ENCODE data around the gene A4GALT.

The A4GALT gene

DNA sequence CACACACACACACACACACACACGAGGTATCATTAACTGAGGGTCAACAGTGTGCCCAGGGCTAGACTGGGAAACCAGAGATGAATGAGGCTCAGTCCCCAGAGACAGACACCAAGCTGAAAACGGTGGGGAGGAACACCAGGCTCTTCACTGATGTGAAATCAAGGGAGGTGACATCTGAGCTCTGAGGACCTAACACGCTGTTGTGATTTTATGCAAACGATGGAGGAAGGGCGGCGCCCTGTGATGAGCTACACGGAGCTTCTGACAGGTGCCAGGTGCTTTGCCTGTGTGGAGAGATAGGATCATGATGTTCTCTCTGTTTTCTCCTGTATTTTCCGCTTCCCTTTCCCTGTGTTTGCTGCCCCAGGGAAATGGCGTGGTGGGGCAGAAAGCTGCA is 65.0 kb downstream of the A4GALT start:
- H4K20me1 ChIP-seq (ENCODE audit: low read depth, low read length), result no peaks in the 10 kb centered on the region
- H3K79me2 ChIP-seq (ENCODE audit: insufficient read depth, low read length), result no peaks in the 10 kb centered on the region
- no peak overlapping the region for H3K4me3 ChIP-seq (ENCODE audit: insufficient read depth, low read length, poor library complexity, severe bottlenecking)
- H3K9me3 ChIP-seq (ENCODE audit: insufficient read depth, low read length), result no peaks in the 10 kb centered on the region
- no peaks in the 10 kb centered on the region for H3K36me3 ChIP-seq (ENCODE audit: low read length)
- H2AFZ ChIP-seq (ENCODE audit: low read depth, low read length, severe bottlenecking), result peak overlapping the region; percentile 27
- no peaks in the 10 kb centered on the region for H3F3A ChIP-seq (ENCODE audit: insufficient read depth)
- TF ChIP-seq CTCF (IDR thresholded peaks at IDR 0.05; ENCODE audit: insufficient read depth, low read length, poor library complexity, severe bottlenecking) (no peak), EZH2phosphoT487 (conservative IDR thresholded peaks at IDR 0.05; ENCODE audit: low read length) (no peak)
- no peaks in the 10 kb centered on the region for H3K9me2 ChIP-seq (replicated peaks; ENCODE audit: insufficient read depth, low read length)
- H3K27me3 ChIP-seq (ENCODE audit: low read length), result no peaks in the 10 kb centered on the region
- H3K27ac ChIP-seq (ENCODE audit: low read depth, low read length), result no peak overlapping the region
- peak overlapping the region; percentile 22 for H3K4me2 ChIP-seq (ENCODE audit: low read depth, low read length, poor library complexity, severe bottlenecking)
- H3K9ac ChIP-seq (ENCODE audit: low read length), result no peak overlapping the region

DNA sequence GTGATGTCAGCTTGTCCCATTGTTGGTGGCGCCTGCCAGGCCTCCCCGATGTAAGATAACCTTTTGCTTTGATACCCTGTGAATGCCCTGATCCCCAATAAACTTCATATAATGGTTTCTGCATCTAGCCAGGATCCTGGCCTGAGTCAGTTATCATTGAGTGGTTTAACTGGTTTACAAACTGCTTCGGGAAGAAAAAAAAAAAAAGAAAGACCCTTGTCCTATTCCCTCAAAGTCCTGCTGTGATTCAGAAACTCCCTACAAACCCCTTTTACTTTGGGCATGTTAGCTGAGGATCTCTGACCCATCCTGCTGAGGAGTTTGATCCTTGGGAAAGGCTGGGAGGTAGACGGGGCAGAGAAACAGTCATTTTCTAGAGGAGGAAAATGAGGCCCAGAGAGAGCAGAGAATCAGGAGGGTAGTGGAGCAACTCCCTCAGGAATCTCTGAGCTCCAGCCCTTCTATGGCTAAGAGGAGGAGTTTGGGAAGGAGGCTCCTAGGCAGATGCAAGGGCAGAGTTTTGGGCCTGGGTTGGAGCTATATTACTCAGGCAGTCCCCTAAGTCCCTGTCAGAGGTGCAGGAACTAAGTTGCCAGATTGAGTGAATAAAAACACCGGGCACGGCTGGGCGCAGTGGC is 66.1 kb downstream of the A4GALT start:
- Histone ChIP-seq H4K20me1 (ENCODE audit: low read depth, low read length) (no peaks in the 10 kb centered on the region), H3K79me2 (ENCODE audit: insufficient read depth, low read length) (no peaks in the 10 kb centered on the region), H3K4me3 (ENCODE audit: insufficient read depth, low read length, poor library complexity, severe bottlenecking) (no peak overlapping the region), H3K27ac (ENCODE audit: low read depth, low read length) (no peak overlapping the region), H3K27me3 (ENCODE audit: low read length) (no peaks in the 10 kb centered on the region), H3K36me3 (ENCODE audit: low read length) (no peaks in the 10 kb centered on the region), H2AFZ (ENCODE audit: low read depth, low read length, severe bottlenecking) (no peak overlapping the region), H3K9me3 (ENCODE audit: insufficient read depth, low read length) (no peaks in the 10 kb centered on the region), H3K9me2 (replicated peaks; ENCODE audit: insufficient read depth, low read length) (no peaks in the 10 kb centered on the region), H3F3A (ENCODE audit: insufficient read depth) (no peaks in the 10 kb centered on the region), H3K9ac (ENCODE audit: low read length) (no peak overlapping the region), H3K4me2 (ENCODE audit: low read depth, low read length, poor library complexity, severe bottlenecking) (no peak overlapping the region)
- TF ChIP-seq CTCF (IDR thresholded peaks at IDR 0.05; ENCODE audit: insufficient read depth, low read length, poor library complexity, severe bottlenecking) (no peak), EZH2phosphoT487 (conservative IDR thresholded peaks at IDR 0.05; ENCODE audit: low read length) (no peak)

DNA sequence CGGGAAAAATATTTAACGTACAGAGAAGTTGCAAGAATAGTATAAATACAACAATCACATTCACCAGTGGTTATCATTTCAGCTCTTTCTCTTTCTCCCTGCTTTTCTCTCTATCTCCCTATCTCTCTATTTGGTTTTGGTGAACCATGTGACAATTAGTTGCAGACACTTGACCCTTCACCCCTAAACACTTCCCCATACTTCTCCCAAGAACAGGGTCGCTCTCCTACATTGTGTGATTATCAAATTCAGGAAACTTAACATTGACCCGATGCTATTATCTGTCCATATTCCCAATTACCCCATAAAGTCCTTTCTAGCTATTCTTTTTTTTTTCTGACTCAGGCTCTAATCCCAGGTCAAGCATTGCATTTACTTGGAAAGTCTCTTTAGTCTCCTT is 66.7 kb downstream of the A4GALT start:
- H3K9me2 ChIP-seq (replicated peaks; ENCODE audit: insufficient read depth, low read length), result no peaks in the 10 kb centered on the region
- no peaks in the 10 kb centered on the region for H3K9me3 ChIP-seq (ENCODE audit: insufficient read depth, low read length)
- H2AFZ ChIP-seq (ENCODE audit: low read depth, low read length, severe bottlenecking), result no peak overlapping the region
- no peaks in the 10 kb centered on the region for H3K36me3 ChIP-seq (ENCODE audit: low read length)
- no peak overlapping the region for H3K4me2 ChIP-seq (ENCODE audit: low read depth, low read length, poor library complexity, severe bottlenecking)
- no peak overlapping the region for H3K4me3 ChIP-seq (ENCODE audit: insufficient read depth, low read length, poor library complexity, severe bottlenecking)
- no peaks in the 10 kb centered on the region for H3K79me2 ChIP-seq (ENCODE audit: insufficient read depth, low read length)
- TF ChIP-seq CTCF (IDR thresholded peaks at IDR 0.05; ENCODE audit: insufficient read depth, low read length, poor library complexity, severe bottlenecking), result no peak
- TF ChIP-seq EZH2phosphoT487 (conservative IDR thresholded peaks at IDR 0.05; ENCODE audit: low read length), result no peak
- H3K27me3 ChIP-seq (ENCODE audit: low read length), result no peaks in the 10 kb centered on the region
- H3K27ac ChIP-seq (ENCODE audit: low read depth, low read length), result no peak overlapping the region
- no peaks in the 10 kb centered on the region for H4K20me1 ChIP-seq (ENCODE audit: low read depth, low read length)
- no peak overlapping the region for H3K9ac ChIP-seq (ENCODE audit: low read length)
- no peaks in the 10 kb centered on the region for H3F3A ChIP-seq (ENCODE audit: insufficient read depth)
